Transverse colon (tissue), 4 donors: ENCODE results near the gene ARL16. TPM values are rescaled to one million over a fixed set of nuclear protein-coding genes. Genes with fewer than 3 reads are reported as not detected.

Experiments used
- DNase-seq: peaks from one replicate; pipeline ENCODE4 v3.0.0-alpha.2; 2019
- H3K27ac ChIP-seq, 4 donors: fragments of 200-600 bp; sonication (generic); 2 replicates each; pipeline ENCODE4 v1.5.1; 2016 to 2018; ENCODE audit warnings: inconsistent platforms in 4 of 4
- H3K27me3 ChIP-seq: fragments of 200-600 bp; sonication (generic); 2 replicates; pipeline ENCODE4 v1.5.1; 2017; ENCODE audit warnings: inconsistent platforms
- H3K36me3 ChIP-seq, 4 donors: fragments of 200-600 bp; sonication (generic); 2 replicates each; pipeline ENCODE4 v1.5.1; 2017 to 2019; ENCODE audit warnings: inconsistent platforms in 4 of 4
- H3K4me1 ChIP-seq, 4 donors: fragments of 200-600 bp; sonication (generic); 2 replicates each; pipeline ENCODE4 v1.5.1; 2017 to 2020; ENCODE audit warnings: inconsistent platforms in 4 of 4
- H3K4me3 ChIP-seq, 4 donors: fragments of 200-600 bp; sonication (generic); 1 replicate in 1 of 4; 2 replicates in 3 of 4; pipeline versions ENCODE4 v1.5.1 to v1.6.1; 2017 to 2019; ENCODE audit warnings: inconsistent platforms in 4 of 4
- H3K9me3 ChIP-seq, 2 donors: fragments of 200-600 bp; sonication (generic); 2 replicates each; pipeline ENCODE4 v1.5.1; 2017 to 2019; ENCODE audit warnings: inconsistent platforms in 2 of 2
- CTCF ChIP-seq, 5 experiments: fragments of 200-600 bp in 3 of 5; fragments of 450-650 bp in 2 of 5; sonication (generic) in 3 of 5; IDR thresholded peaks; 1 replicate in 2 of 5; 2 replicates in 3 of 5; pipeline ENCODE4 v1.5.1; 2016 to 2017; ENCODE audit warnings: antibody characterized with exemption in 5 of 5, inconsistent platforms in 3 of 5, mild to moderate bottlenecking in 2 of 5, moderate library complexity in 1 of 5
- EP300 ChIP-seq: sonication (generic); formaldehyde crosslinking; IDR thresholded peaks from one replicate; pipeline ENCODE4 v1.6.1; 2017; ENCODE audit warnings: antibody characterized with exemption, low read depth
- POLR2A ChIP-seq: fragments of 450-650 bp; IDR thresholded peaks from one replicate; pipeline ENCODE4 v1.6.1; 2016; ENCODE audit warnings: antibody characterized with exemption, mild to moderate bottlenecking, moderate library complexity
- POLR2AphosphoS5 ChIP-seq, 3 donors: sonication (generic); formaldehyde crosslinking; IDR thresholded peaks; one replicate each; pipeline ENCODE4 v1.6.1; 2016; ENCODE audit warnings: antibody characterized with exemption in 3 of 3
- WGBS, 2 donors: methylation state at CpG; one replicate each; pipeline ENCODE4 v1.1.5; 2018; ENCODE audit warnings: low coverage in 1 of 2; 5-methylcytosine and 5-hydroxymethylcytosine counted together
- in situ Hi-C, 4 donors: fragments of 200-750 bp; cut with MboI; loops; one replicate each; pipeline versions ENCODE4 v1.15.0 to v1.15.1; 2017; ENCODE audit warnings: low sequenced_read_pairs in 3 of 4, low pct_ligation_motif_present in 1 of 4, low pct_unique_long_range_greater_than_20kb in 1 of 4
- intact Hi-C: fragments of 100-400 bp; cut with DNase I; formaldehyde crosslinking; loops from one replicate; pipeline ENCODE4 v1.15.1; 2023; ENCODE audit warnings: low total_unique reads
- total RNA-seq, 4 donors: library from RNA; depleted of rRNA; stranded (reverse); fragments of >200 nt; gene quantifications; one replicate each; pipeline ENCODE4 v1.1.0, GENCODE V29; 2016

ARL16 gene
- total RNA-seq, 4 donors from 2014 or later: 16.3 to 52.0 (median 33.1) TPM

- Histone ChIP-seq H3K27me3 (no peaks in the 10 kb centered on the region), H3K36me3 (peaks cover 0 to 11% (median 5%) of the 10 kb centered on the region in 4 donors), H3K27ac (no peak overlapping the region), H3K4me3 (no peak overlapping the region), H3K4me1 (peaks cover 29 to 48% (median 41%) of the 10 kb centered on the region in 4 donors), H3K9me3 (no peaks in the 10 kb centered on the region)
- TF ChIP-seq POLR2A: no peak
- no peak for TF ChIP-seq CTCF (IDR thresholded peaks at IDR 0.05)
- no peak for TF ChIP-seq EP300
- no peak for TF ChIP-seq POLR2AphosphoS5 (IDR thresholded peaks at IDR 0.05)
- no peak for DNase-seq
- 92% methylated on average over 54 of the region's 54 CpGs; no CpG with 5 or more reads in 1 of the 2 donors for WGBS, 2 donors
- in situ Hi-C loops (no loop called here), intact Hi-C loops (no loop called here)
These were observed 23.4 kb upstream of the ARL16 start for GRCh38 chr17:81706757-81707624.

- H3K36me3 ChIP-seq: peaks cover 0 to 11% (median 5%) of the 10 kb centered on the region in 4 donors
- no peak for DNase-seq
- H3K4me1 ChIP-seq: peaks cover 35 to 48% (median 44%) of the 10 kb centered on the region in 4 donors
- H3K27me3 ChIP-seq: no peaks in the 10 kb centered on the region
- no peaks in the 10 kb centered on the region for H3K9me3 ChIP-seq
- TF ChIP-seq CTCF (IDR thresholded peaks at IDR 0.05): no peak
- no peak for TF ChIP-seq POLR2A
- TF ChIP-seq EP300: no peak
- no peak for TF ChIP-seq POLR2AphosphoS5 (IDR thresholded peaks at IDR 0.05)
- 94% methylated on average over 17 of the region's 17 CpGs; no CpG with 5 or more reads in 1 of the 2 donors for WGBS, 2 donors
- in situ Hi-C loops (no loop called here), intact Hi-C loops (no loop called here)
- H3K27ac ChIP-seq: no peak overlapping the region
- H3K4me3 ChIP-seq: no peak overlapping the region
These were observed 22.6 kb upstream of the ARL16 start for GRCh38 chr17:81706232-81706611.

DNA sequence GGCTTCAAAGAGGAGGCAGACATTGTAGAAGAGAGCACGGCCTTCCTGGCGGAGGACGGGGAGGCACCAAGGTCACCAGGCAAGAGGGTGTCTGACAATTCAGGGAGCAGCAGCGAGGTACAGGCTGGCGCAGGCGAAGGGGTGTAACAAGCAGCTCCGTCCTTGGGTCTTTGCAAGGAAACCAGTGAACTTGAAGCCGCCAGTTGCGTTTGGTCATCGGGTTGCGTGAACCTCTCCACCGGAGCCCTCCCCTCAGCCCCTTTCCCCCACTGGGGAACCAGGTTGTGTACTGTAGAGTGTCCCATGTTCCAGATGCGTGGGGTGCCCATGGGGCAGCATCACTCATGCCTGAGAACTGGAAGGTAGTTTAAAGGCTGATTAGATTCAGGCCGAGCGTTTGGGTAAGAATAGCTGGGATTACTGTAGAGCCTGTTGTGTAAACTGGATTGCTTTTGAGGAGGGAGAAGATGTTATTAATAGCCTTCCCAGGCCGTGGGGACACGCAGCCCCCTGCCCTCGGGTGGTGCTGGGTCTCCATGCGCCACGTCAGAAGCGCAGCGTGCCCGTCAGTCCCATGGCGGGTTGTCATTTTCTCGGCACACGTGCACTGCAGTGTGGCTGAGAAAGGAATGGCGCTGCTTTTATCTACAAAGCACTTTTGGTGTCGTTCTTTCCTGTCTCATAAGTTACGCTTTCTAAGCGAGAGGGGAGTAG, 22.1 kb upstream of the ARL16 start:
- in situ Hi-C loops: no loop called here
- peaks cover 31 to 45% (median 42%) of the 10 kb centered on the region in 4 donors for H3K4me1 ChIP-seq
- H3K36me3 ChIP-seq: peaks cover 0 to 14% (median 5%) of the 10 kb centered on the region in 4 donors
- no peaks in the 10 kb centered on the region for H3K9me3 ChIP-seq
- 94 to 97% methylated on average over 12 to 30 of the region's 30 CpGs for WGBS, 2 donors
- H3K4me3 ChIP-seq: no peak overlapping the region
- intact Hi-C loops: no loop called here
- no peaks in the 10 kb centered on the region for H3K27me3 ChIP-seq
- H3K27ac ChIP-seq: no peak overlapping the region
- TF ChIP-seq POLR2AphosphoS5 (IDR thresholded peaks at IDR 0.05) (no peak), EP300 (no peak), POLR2A (no peak), CTCF (IDR thresholded peaks at IDR 0.05) (no peak)
- no peak for DNase-seq
